ENCODE data around the gene WDR27. TPM values are rescaled to one million over a fixed set of nuclear protein-coding genes. Genes with fewer than 3 reads are reported as not detected.

Gene WDR27
- polyA plus RNA-seq, 3 donors: 0.95 to 20.5 (median 2.0) TPM

GRCh38 chr6:169692516-169692915 is 9.3 kb downstream of the WDR27 start:
- H3K36me3 Mint-ChIP-seq: peaks cover 5 to 10% of the 10 kb centered on the region in 2 donors

GRCh38 chr6:169691260-169691659 is 10.6 kb downstream of the WDR27 start:
- no peak for TF ChIP-seq CTCF (IDR thresholded peaks at IDR 0.05)
- Histone ChIP-seq H3K9me3 (replicated peaks in 1 of 2; ENCODE audit: control insufficient read depth in 1 of 2, insufficient read depth in 1 of 2, low read length in 2 of 2) (peaks cover 31 to 42% of the 10 kb centered on the region in 2 donors), H3K27ac (ENCODE audit: low read depth in 1 of 2, low read length in 2 of 2) (no peak overlapping the region), H3K4me3 (replicated peaks in 1 of 3; ENCODE audit: low read depth in 2 of 3, low read length in 3 of 3) (no peak overlapping the region), H3K4me2 (replicated peaks; ENCODE audit: extremely low read depth, low read length, poor library complexity, severe bottlenecking) (no peak overlapping the region), H3K79me2 (ENCODE audit: insufficient read depth, low read length) (no peaks in the 10 kb centered on the region), H3K4me1 (ENCODE audit: control insufficient read depth in 1 of 2, insufficient read depth in 2 of 2, low read length in 2 of 2) (no peaks in the 10 kb centered on the region), H4K20me1 (ENCODE audit: insufficient read depth, low read length) (no peaks in the 10 kb centered on the region), H2AFZ (ENCODE audit: insufficient read depth, low read depth, low read length, poor library complexity, severe bottlenecking) (no peak overlapping the region), H3K9ac (ENCODE audit: insufficient read depth, low read length, poor library complexity, severe bottlenecking) (no peak overlapping the region), H3K27me3 (ENCODE audit: control insufficient read depth in 2 of 2, insufficient read depth in 2 of 2, low read length in 2 of 2) (no peaks in the 10 kb centered on the region), H3K36me3 (replicated peaks in 1 of 2; ENCODE audit: control insufficient read depth in 1 of 2, insufficient read depth in 2 of 2, low read length in 2 of 2) (peaks cover 0 to 3% of the 10 kb centered on the region in 2 donors)
- Mint-ChIP-seq H3K4me1 (peaks cover 2% of the 10 kb centered on the region), H3K36me3 (peaks cover 12 to 20% of the 10 kb centered on the region in 2 donors), H3K9me3 (peaks cover 28 to 50% (median 33%) of the 10 kb centered on the region in 7 donors), H3K4me3 (no peak overlapping the region), H3K27me3 (ENCODE audit: low read depth in 3 of 3) (no peaks in the 10 kb centered on the region), H3K27ac (no peak overlapping the region)
- DNase-seq: no peak
- intact Hi-C loops (cut with micrococcal nuclease): no loop called here
- no CpG with 5 or more reads among the region's 2 CpGs for WGBS (ENCODE audit: insufficient coverage)

More at GRCh38 chr6:169692516-169692915, 9.3 kb downstream of the WDR27 start:
- no peak overlapping the region for H3K4me3 ChIP-seq (replicated peaks in 1 of 3; ENCODE audit: low read depth in 2 of 3, low read length in 3 of 3)
- Mint-ChIP-seq H3K4me1 (peaks cover 2% of the 10 kb centered on the region), H3K9me3 (peaks cover 31 to 57% (median 40%) of the 10 kb centered on the region in 7 donors), H3K27ac (no peak overlapping the region), H3K4me3 (no peak overlapping the region), H3K27me3 (ENCODE audit: low read depth in 3 of 3) (no peaks in the 10 kb centered on the region)
- H3K79me2 ChIP-seq (ENCODE audit: insufficient read depth, low read length): no peaks in the 10 kb centered on the region
- no peaks in the 10 kb centered on the region for H3K27me3 ChIP-seq (ENCODE audit: control insufficient read depth in 2 of 2, insufficient read depth in 2 of 2, low read length in 2 of 2)
- no peak overlapping the region for H2AFZ ChIP-seq (ENCODE audit: insufficient read depth, low read depth, low read length, poor library complexity, severe bottlenecking)
- H3K4me2 ChIP-seq (replicated peaks; ENCODE audit: extremely low read depth, low read length, poor library complexity, severe bottlenecking): no peak overlapping the region
- no peak overlapping the region for H3K27ac ChIP-seq (ENCODE audit: low read depth in 1 of 2, low read length in 2 of 2)
- no peaks in the 10 kb centered on the region for H4K20me1 ChIP-seq (ENCODE audit: insufficient read depth, low read length)
- 100% methylated on average over 3 of the region's 3 CpGs for WGBS (ENCODE audit: insufficient coverage)
- no peak for TF ChIP-seq CTCF (IDR thresholded peaks at IDR 0.05)
- peaks cover 0 to 3% of the 10 kb centered on the region in 2 donors for H3K36me3 ChIP-seq (replicated peaks in 1 of 2; ENCODE audit: control insufficient read depth in 1 of 2, insufficient read depth in 2 of 2, low read length in 2 of 2)
- peaks cover 22 to 54% of the 10 kb centered on the region in 2 donors for H3K9me3 ChIP-seq (replicated peaks in 1 of 2; ENCODE audit: control insufficient read depth in 1 of 2, insufficient read depth in 1 of 2, low read length in 2 of 2)
- no peak overlapping the region for H3K9ac ChIP-seq (ENCODE audit: insufficient read depth, low read length, poor library complexity, severe bottlenecking)
- H3K4me1 ChIP-seq (ENCODE audit: control insufficient read depth in 1 of 2, insufficient read depth in 2 of 2, low read length in 2 of 2): no peaks in the 10 kb centered on the region
- no peak for DNase-seq
- intact Hi-C loops (cut with micrococcal nuclease): no loop called here

Measured in CD14-positive monocyte (primary cell).